Cortex of kidney (tissue), 1 donor: Measurements from ENCODE around the gene HPS4.

ENCODE experiments used
- DNase-seq: peaks from one replicate; lab custom pipeline; 2025; lab: John Stamatoyannopoulos, UW

Gene HPS4

DNA sequence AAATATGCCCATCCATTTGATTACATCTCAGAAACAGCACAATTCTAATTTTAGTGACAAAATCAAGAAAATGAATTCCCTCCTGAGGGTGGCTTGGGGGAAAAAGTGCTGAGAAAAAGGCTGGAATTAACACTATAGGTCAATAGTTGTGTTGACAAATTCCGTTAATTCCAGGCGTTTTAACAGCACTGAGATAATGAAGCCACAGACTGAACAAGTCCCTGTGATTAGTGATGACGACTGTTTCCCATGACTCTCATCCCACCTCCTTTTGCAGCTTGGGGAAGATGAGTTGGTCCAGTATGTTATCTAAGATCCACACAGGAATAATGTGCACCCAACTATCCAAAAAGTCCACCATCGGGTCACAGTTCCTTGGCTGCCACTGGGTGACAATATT, 12.9 kb upstream of the HPS4 start:
- no peak for DNase-seq

DNA sequence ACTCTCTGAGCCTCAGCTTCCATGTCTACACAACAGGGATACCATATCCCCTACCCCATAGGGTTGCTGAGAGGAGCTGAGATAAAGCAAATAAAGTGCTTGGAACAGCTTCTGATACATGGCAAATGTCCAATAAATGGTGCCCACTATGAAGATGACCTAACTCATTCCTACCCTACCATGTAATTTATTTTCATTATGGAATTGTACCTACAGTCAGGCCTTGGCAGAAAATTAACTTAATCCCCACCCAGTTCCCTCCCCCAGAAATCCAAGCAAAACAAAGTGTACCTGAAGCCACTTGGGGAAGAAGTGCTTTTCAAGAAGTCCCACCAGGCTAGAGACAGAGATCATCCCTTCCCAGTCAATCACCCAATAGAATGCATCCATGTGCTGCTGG, 10.9 kb upstream of the HPS4 start:
- no peak for DNase-seq

DNA sequence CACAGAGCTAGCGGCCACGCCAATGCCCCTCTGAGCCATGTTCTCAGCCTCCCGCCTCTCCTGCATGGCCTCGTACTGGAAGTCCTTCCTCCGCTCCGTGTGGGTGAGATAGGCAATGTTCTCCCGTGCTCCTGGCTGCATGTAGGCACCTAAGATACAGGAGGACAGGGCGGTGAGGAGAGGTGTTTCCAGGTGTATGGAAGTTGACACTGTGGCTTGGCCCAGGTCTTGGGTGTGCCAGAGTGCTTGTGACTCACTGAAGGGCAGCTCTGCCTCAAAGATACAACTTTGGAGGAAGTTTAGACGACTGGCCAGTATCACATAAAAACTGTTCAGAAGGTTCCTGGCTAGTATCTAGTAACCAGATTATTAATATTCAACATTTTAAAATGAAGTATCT, 8.6 kb upstream of the HPS4 start:
- no peak for DNase-seq

DNA sequence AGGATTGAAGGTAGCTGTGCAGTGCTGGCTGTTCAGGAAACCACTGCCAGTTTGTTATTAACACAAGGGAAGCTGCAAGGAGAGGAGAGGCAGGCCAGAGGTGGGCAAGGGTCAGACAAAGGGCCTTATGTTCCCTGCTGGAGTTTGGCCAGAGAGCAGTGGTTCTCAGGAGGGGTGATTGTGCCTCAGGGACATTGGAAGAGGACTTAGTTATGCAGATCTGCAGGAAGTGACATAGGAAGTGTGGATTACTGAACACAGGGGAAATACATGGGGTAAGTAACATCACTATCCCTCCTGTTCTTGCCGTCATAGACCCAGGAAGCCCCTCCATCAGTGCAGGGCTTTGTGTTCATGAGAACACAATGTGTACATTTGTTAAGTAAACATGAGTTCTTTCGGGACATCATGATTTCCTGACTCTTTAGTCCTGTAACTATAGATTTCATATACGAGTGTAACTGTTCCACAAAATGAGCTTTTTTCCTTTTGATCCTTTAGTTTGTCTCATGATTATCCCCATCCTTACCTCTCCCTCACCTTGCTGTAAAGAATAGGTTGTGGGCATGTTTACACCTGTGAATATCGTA, 6.0 kb upstream of the HPS4 start:
- DNase-seq = no peak

DNA sequence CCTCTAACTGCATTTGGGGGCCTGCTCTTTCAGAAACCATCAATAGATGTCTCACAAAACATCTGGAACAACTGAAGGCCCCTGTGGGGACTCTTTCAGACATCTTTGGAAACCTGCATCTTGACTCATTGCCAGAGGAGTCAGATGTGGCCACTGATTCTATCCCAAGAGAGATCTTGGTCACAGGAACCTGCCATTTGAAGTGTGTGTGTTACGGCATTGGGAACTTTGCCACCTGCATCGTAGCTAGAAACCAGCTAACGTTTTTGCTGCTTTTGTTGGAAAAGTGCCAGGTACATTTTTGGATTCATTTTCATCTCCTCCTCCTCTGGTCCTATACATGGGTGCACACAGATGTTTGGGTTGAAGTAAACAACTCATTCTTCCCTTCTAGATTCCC, 4.4 kb upstream of the HPS4 start:
- DNase-seq = no peak

DNA sequence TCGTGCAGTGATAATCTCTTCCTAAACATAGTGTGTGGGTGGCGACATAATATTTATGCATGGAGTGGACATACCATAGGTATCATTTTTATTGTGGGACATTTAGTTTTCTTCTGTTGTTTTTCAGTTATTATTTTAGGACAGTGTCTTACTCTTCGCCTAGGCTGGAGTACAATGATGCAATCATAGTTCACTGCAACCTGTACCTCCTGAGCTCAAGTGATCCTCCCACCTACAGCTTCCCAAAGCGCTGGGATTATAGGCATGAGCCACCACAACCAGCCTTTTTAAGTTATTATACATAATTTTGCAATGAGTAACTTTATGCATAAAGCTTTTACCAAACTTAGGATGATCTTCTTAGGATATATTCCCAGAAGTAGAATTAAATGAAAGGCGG, 2.8 kb upstream of the HPS4 start:
- DNase-seq = no peak

DNA sequence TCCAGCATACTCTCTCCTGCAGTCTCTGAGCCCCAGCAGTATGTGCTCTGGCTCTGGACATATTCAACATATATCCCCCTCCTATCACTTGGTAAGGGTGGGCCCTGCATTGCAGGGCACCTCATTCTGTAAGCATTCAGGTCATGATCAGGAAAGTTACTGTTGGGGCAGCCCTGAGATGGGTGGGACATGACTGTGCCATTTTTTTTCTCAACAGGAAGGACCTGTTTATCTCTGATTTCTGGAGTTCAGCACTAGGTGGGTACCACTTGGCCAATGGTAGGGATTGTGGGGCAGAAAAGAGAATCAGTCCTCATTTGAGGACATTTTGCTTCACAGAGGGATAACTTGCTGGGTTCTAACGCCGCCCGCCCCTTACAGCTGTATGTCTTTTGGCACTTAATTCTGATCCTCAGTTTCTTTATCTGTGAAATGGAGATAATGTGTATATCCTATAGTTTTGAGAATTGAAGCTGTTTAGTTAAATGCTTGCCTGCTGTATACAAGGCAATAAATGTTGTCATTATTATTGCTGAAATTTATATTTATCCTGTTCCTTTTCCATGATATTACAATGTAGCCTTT, 2.3 kb upstream of the HPS4 start:
- no peak for DNase-seq

DNA sequence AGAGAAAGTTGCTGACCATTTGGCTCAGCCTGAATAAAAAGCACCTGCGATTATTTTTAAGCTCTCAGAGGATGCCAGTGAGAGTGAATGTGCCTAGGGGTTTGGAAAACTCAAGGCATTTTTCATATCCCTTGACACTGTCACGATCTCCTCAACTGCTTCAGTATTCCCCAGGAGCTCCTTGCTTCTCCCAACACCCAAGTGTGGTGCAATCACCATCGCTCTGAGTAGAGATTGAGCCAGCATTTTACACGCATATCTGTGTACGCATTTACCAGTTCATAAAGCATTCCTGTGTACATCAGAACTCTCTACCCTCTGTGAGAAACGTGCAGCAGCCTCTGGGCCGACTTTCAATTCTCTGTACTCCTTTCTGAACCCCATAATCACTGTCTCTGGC, 1.4 kb upstream of the HPS4 start:
- DNase-seq = no peak

DNA sequence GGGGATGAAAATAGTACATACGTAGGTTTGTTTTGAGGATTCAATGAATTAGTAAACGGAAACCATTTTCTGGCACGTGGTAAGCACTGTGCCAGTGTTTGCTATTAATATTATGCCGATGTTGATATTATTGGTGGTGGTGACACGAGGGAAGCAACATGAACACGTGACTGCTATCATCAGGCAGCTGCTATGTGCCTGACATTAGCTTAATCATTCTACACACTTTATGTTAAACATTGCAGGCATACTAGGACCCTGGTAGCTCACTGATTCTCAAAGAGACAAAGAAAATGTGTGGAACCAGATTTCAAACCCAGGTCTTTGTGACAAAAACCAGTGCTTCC, 750 bp upstream of the HPS4 start:
- DNase-seq = no peak

DNA sequence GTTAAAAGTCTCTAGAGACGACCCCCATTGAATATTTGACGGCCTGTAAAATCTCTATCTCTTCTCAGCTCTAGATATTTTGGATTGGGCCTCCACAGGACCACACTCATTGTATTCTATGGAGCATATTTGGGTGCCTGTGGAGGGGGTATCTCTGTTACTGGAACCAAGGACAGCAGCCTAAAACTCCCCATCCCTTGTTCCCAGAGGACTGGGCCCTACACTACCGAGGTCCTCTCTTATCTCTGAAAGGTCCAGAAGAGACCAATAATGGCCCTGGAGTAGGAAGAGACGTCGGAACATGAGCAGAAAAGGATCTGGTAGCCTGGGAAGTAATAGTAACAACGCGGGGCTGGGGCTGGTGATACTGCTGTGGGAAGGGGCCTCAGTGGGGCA, 542 bp downstream of the HPS4 start:
- DNase-seq = no peak

DNA sequence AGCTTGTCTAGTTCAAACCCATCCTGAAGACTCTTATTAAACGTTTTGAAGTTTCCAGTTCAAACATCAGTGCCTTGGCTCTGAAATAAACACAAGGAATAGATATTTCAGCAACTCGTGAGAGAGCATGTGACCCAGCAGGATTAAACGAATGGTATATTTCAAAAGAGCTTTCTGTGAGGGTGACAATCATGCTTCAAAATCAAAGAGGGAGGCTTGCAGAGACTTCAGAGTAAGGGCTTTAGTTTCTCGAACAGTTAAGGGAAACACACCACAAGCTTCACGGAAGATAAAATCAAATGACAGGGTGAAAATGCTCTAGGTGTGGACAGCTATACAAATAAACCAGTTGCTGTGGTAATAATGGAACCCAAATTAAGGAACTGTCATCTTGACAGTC, 1.4 kb downstream of the HPS4 start:
- no peak for DNase-seq

DNA sequence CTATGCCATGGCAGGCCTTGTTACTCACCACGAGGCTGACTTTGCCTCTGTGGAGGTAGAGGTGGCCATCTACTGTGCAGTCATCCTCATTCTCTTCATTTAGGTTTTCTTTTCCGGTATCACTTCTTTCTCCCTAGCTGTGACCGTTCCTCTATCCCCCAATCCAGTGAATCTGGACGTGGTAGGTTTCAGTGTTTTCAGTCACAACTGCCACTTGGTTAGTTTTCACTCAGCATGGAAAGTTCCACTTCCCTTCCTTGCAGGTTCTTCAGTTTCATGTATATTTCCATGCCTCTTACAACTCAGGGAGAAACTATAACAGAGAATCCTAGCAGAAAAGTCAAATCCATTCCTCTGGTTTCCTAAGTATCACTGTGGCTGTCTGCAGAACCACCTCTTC, 1.9 kb downstream of the HPS4 start:
- DNase-seq = no peak

DNA sequence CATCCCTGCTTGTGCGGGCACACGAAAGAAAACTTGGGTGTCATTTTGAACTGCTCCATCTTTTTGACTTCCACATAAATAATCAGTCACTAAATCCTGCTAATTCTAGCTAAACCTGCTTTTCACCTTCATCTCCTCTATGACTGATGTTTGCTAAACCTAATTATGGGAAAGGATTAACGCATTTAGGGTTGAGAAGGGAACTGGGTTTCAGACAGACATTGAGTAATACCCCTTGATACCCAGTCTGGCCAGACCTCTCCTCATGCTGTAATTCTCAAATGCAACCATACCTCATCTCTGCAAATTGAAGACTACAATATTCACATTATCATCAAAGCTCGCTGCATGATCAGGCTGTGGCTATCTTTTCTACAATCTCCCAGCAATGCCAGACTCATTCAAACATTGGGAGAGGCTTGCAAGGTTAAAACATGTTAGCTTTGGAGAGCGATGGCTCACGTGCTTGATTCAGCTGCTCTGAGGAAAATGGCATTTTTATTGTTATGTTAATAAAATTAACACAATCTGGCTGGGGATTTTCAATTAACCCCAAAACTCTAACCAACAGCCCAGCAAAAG, 2.4 kb downstream of the HPS4 start:
- DNase-seq = no peak

DNA sequence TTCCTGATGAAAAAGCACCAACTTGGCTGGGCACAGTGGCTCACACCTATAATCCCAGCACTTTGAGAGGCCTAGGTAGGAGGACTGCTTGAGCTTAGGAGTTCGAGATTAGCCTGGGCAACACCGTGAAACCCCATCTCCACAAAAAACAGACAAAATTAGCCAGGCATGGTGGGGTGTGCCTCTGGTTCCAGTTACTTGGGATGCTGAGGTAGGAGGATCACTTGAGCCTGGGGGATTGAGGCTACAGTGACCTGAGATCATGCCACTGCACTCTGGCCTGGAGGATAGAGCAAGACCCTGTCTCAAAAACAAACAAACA, 3.0 kb downstream of the HPS4 start:
- DNase-seq = no peak

DNA sequence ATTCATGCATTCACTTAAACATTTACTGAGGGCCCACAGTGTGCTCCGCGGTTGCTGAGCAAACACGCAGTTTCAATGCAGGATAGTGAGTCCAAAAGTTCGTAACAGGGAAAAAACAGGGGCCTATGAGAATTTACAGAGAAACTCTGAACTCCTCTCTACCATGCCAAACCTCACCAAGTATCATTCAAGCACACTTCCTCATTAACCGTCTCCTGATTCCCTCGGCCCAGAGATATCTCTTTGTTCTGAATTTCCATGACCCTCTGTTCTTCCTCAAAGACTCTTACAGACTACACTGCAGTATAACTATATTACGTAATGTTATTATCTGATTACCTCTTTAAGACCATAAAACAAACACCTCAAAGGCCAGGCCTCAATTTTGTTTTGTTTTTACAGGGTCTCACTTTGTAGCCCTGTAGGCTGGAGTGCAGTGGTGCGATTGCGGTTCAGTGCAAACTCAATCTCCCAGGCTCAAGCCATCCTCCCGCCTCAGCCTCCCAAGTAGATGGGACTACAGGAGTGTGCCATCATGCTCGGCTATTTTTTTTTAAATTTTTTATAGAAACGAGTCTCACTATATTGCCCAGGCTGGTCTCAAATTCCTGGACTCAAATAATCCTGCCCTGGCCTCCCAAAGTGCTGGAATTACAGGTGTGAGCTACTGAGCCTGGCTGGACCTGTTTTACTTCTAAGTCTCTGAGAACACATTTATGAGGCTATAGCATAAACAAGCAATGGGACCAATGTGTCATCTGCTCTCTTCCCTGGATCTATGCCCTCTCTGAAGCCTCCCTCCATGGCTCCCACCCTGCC, 3.6 kb downstream of the HPS4 start:
- DNase-seq = no peak

DNA sequence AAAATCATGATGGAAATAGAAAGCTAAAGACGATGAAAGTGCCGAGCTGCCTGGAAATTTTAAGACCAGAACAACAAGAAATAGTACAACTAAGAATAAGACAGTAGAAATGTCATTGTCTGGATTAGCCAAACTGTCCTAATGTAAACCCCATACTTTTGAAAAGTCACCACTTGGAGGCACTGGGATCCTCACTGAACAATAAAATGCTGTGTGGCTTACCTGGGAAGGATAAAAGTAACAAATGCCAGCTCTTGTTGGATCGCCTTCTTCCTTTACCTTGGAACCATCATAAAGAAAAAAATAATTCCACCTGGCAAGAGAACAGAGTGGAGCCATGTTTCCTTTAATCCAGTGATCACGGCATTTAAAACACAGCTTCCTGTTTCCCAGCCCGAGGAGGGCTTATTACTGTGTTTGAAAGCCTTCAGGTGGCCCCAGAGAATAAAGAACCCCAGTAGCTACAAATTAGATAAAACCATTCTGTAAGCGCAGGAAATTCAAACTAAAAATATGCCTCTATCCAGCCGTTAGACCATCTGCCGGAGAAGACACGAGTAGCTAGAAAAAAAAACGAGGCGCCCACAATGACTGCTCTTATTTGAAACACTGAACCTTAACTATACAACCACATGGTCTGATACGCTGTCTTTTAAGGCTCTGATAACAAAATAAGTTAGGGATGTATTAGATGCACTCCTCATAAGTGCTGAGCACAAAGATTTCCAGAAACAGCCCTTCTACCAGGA, 4.4 kb downstream of the HPS4 start:
- DNase-seq = no peak

DNA sequence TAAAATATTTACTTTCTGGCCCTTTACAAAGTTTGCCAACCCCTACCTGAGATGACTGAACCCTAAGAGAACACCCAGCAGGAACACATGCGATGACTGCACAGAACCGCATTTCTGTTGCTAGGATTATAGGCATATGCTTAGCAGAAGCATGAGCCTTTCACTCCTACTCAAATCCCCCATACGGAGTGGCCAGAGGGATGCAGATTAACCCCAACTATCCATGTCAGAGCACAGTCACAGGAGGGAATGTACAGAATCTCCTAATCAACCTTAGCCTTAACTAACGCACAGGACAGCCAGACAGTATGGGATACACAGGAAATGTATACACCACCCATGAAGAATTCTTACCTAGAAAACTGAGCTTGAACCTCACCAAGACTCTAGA, 6.2 kb downstream of the HPS4 start:
- DNase-seq = no peak

DNA sequence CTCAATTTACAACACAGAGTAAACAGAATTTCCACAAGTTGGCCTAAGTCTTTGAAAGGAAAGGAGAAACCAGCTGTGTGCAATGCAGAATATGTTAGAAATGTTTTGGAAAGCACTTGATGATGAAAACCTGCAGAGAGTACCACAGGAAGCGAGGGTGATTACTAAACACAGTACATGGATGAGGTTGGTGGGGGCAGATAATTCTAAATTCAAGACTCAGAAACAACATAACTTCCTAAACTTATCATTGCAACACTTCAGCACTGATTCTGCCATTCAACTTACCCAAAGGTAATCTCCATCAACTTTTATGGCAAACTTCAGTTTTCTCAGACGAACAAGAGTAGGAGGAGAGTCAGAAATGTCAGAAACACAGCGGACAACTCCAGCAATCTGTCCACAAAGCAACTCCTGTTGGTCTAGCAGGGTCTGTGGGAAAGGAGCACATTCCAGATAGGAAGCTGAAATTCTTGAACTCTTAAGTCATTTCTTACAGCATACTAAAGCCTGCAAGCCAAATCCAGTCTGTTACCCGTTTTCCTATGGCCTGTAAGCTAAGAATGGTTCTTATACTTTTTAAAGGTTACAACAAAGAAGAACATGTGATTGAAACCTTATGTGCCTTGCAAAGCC, 6.8 kb downstream of the HPS4 start:
- no peak for DNase-seq

DNA sequence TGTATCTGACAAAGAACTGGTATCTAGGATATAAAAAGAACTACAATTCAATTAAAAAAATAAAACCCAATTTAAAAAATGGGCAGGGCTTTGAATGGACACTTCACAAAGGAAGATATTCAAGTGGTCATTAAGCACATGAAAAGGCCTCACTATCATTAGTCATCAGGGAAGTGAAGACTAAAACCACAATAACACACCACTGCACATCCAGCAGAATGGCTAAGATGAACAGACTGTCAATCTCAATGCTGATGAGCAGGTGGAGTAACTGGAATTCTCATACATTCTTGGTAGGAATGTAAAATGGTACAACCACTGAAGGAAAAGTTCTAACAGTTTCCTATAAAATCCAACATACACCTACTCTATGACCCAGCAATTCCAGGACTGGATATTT, 8.9 kb downstream of the HPS4 start:
- no peak for DNase-seq

DNA sequence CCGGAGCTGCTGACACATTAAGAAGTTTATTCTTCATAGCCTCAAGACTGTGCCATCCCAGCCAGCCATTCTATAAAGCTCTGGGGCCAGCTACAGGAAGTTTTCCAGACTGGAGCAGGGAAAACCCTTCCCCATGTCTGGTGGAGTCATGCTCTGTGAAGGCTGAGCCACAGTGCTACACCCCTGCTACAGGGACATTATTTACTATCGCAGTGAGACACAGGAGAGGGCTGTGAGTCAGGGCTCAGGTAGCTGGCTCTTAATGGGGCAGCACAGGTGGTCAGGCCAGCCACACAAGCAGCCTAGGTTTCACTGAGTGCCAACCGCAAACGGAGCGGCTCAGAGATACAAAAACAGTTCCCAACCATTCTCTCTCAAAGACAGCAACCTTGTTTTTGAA, 12.1 kb downstream of the HPS4 start:
- DNase-seq = no peak

DNA sequence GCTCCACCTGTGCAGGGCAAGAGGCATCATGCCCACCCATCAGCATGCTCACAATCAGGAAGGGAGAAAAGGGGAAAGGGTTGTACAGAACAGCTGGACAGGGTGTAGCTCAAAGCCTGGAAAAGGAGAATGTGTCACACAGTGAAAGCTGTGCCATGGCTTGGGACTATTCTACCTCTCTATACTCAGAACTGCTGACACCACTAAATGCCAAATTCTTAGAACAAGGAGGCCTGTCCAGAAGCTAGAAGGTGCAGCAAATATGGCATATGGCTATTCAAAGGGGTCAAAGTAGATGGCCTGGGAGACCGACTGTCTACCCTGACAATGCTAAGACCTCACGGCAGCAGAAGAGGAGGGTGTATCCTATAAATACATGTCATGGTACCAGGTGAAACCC, 12.8 kb downstream of the HPS4 start:
- no peak for DNase-seq

DNA sequence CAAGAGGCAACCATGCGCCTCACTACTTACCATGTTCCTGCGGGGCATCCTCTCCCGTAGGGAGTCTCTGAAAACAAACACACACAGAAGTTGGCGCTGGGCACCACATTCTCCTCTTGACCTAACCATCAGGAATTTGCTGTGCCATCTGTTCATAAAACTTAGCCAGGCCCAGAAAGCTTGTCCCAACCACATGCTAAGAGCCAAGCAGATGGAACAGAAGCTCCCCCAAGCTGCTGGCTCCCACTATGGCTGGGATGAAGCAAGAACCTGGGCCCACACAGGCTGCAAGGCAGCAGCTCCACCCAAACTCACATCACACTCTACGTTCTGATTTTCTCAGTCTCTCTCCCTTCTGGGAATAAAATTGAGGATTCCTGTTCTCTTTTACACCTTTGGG, 17.4 kb downstream of the HPS4 start:
- DNase-seq = no peak
